WTC11 (cell line): ENCODE results near the gene RSRC1. TPM values are rescaled to one million over a fixed set of nuclear protein-coding genes. Genes with fewer than 3 reads are reported as not detected.

Experiments
- ATAC-seq: fragments of 200-7000 bp; cut with Tn5 transposase; 2 replicates; pipeline ENCODE4 v1.10.0; 2021; ENCODE audit warnings: mild to moderate bottlenecking, moderate library complexity
- CTCF ChIA-PET: fragments of 300-600 bp; sonication (Branson Sonifier 250); formaldehyde crosslinking; loops from one replicate; lab custom pipeline; 2021; ENCODE audit warnings: antibody characterized with exemption; lab: Charles Lee
- POLR2A ChIA-PET: fragments of 350-600 bp; sonication (Branson Sonifier 250); formaldehyde crosslinking; loops from one replicate; lab custom pipeline; 2021; ENCODE audit warnings: antibody characterized with exemption; lab: Charles Lee
- DNase-seq: peaks from one replicate; pipeline ENCODE4 v3.0.0; 2021; ENCODE audit warnings: low spot score
- H3K27ac Mint-ChIP-seq: 2 replicates; pipeline ENCODE4 v1.8.0; 2021; ENCODE audit warnings: mixed read lengths
- H3K27me3 Mint-ChIP-seq: 2 replicates; pipeline ENCODE4 v1.8.0; 2021; ENCODE audit warnings: low read depth, mild to moderate bottlenecking, moderate library complexity, mixed read lengths
- H3K36me3 Mint-ChIP-seq: 2 replicates; pipeline ENCODE4 v1.8.0; 2021; ENCODE audit warnings: mixed read lengths
- H3K4me1 Mint-ChIP-seq: 2 replicates; pipeline ENCODE4 v1.8.0; 2022; ENCODE audit warnings: mixed read lengths
- H3K4me3 Mint-ChIP-seq: 2 replicates; pipeline ENCODE4 v1.8.0; 2021; ENCODE audit warnings: mild to moderate bottlenecking, moderate library complexity, mixed read lengths
- H3K9me3 Mint-ChIP-seq: 2 replicates; pipeline ENCODE4 v1.8.0; 2021; ENCODE audit warnings: mixed read lengths
- EMX1 ChIP-seq: fragments of 250-450 bp; sonication (Bioruptor Pico); IDR thresholded peaks from 2 replicates; pipeline ENCODE4 v1.8.0; 2021; ENCODE audit warnings: mild to moderate bottlenecking
- ESRRA ChIP-seq: sonication (generic); formaldehyde crosslinking; IDR thresholded peaks from 2 replicates; pipeline ENCODE4 v1.8.1; 2022; ENCODE audit warnings: mild to moderate bottlenecking, missing genetic modification reagents, borderline replicate concordance
- KAT7 ChIP-seq: sonication (generic); formaldehyde crosslinking; IDR thresholded peaks from 2 replicates; pipeline ENCODE4 v1.8.1; 2023; ENCODE audit warnings: missing genetic modification reagents, mild to moderate bottlenecking, borderline replicate concordance
- NR2C2 ChIP-seq: sonication (generic); formaldehyde crosslinking; IDR thresholded peaks from 2 replicates; pipeline ENCODE4 v1.8.0; 2022; ENCODE audit warnings: mild to moderate bottlenecking, missing genetic modification reagents
- TEAD1 ChIP-seq: sonication (generic); formaldehyde crosslinking; IDR thresholded peaks from 2 replicates; pipeline ENCODE4 v1.8.0; 2022; ENCODE audit warnings: mild to moderate bottlenecking, missing genetic modification reagents
- ZBTB21 ChIP-seq: sonication (generic); formaldehyde crosslinking; IDR thresholded peaks from 2 replicates; pipeline ENCODE4 v1.8.1; 2023; ENCODE audit warnings: mild to moderate bottlenecking, missing genetic modification reagents, borderline replicate concordance
- ZNF232 ChIP-seq: sonication (generic); formaldehyde crosslinking; IDR thresholded peaks from 2 replicates; pipeline ENCODE4 v1.8.0; 2022; ENCODE audit warnings: mild to moderate bottlenecking, missing genetic modification reagents
- ZNF263 ChIP-seq: sonication (generic); formaldehyde crosslinking; IDR thresholded peaks from 2 replicates; pipeline ENCODE4 v1.8.1; 2022; ENCODE audit warnings: low read depth, mild to moderate bottlenecking, moderate library complexity, missing genetic modification reagents
- ZNF317 ChIP-seq: sonication (generic); formaldehyde crosslinking; IDR thresholded peaks from 2 replicates; pipeline ENCODE4 v1.8.1; 2023; ENCODE audit warnings: low read depth, mild to moderate bottlenecking, moderate library complexity, missing genetic modification reagents, borderline replicate concordance
- total RNA-seq: library from RNA; stranded (reverse); gene quantifications from 3 replicates; pipeline ENCODE4 v1.2.3, GENCODE V29; 2021
- TF ChIP-seq, protein P1 (sequence below): sonication (generic); formaldehyde crosslinking; IDR thresholded peaks from 2 replicates; pipeline ENCODE4 v1.8.1; 2023; ENCODE audit warnings: mild to moderate bottlenecking, missing genetic modification reagents, moderate library complexity
- TF ChIP-seq, protein P2 (sequence below): sonication (generic); formaldehyde crosslinking; IDR thresholded peaks from 2 replicates; pipeline ENCODE4 v1.8.1; 2022; ENCODE audit warnings: missing genetic modification reagents, borderline replicate concordance
- TF ChIP-seq, protein P3 (sequence below): fragments of 250-450 bp; sonication (Bioruptor Pico); IDR thresholded peaks from 2 replicates; pipeline ENCODE4 v1.9.0; 2021; ENCODE audit warnings: moderate library complexity, mild to moderate bottlenecking, inconsistent platforms, borderline replicate concordance
- TF ChIP-seq, protein P4 (sequence below): sonication (generic); formaldehyde crosslinking; conservative IDR thresholded peaks from 2 replicates; pipeline ENCODE4 v1.8.1; 2022; ENCODE audit warnings: mild to moderate bottlenecking, missing genetic modification reagents
- TF ChIP-seq, protein P5 (sequence below): sonication (generic); formaldehyde crosslinking; IDR thresholded peaks from 2 replicates; pipeline ENCODE4 v1.8.1; 2022; ENCODE audit warnings: low read depth, mild to moderate bottlenecking, moderate library complexity, missing genetic modification reagents, borderline replicate concordance
- TF ChIP-seq, protein P6 (sequence below): sonication (generic); formaldehyde crosslinking; IDR thresholded peaks from 2 replicates; pipeline ENCODE4 v1.8.1; 2022; ENCODE audit warnings: low read depth, missing genetic modification reagents, borderline replicate concordance
- TF ChIP-seq, protein P7 (sequence below): sonication (generic); formaldehyde crosslinking; IDR thresholded peaks from 2 replicates; pipeline ENCODE4 v1.8.0; 2022; ENCODE audit warnings: mild to moderate bottlenecking, missing genetic modification reagents
- TF ChIP-seq, protein P8 (sequence below): sonication (generic); formaldehyde crosslinking; IDR thresholded peaks from 2 replicates; pipeline ENCODE4 v1.8.1; 2023; ENCODE audit warnings: mild to moderate bottlenecking, missing genetic modification reagents, moderate library complexity
- TF ChIP-seq, protein P9 (sequence below): fragments of 250-450 bp; sonication (Bioruptor Pico); IDR thresholded peaks from 2 replicates; pipeline ENCODE4 v2.1.2; 2022; ENCODE audit warnings: mild to moderate bottlenecking, moderate library complexity
- TF ChIP-seq, protein P10 (sequence below): sonication (generic); formaldehyde crosslinking; IDR thresholded peaks from 2 replicates; pipeline ENCODE4 v1.8.1; 2023; ENCODE audit warnings: mild to moderate bottlenecking, missing genetic modification reagents, borderline replicate concordance

Gene RSRC1
- total RNA-seq, 1 experiment from 2014 or later: 21.3 TPM

DNA sequence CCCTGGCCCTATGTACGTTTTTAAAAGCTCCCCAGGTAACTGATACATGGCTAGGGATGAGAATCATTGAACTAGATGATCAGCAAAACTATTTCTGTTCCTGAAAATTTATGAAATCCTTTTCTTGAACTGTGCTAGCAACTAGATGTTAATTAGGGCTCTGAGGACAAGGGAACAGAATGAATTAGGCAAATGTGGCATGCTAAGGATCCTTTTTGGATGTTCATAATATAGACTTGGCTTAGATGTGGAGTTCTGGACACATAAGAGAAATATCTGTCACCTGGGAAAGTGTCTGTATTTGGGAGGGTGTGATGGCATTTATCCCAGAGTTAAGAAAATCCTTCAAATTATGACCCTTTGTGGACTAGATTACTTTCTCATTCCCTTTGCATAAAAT is 71.2 kb downstream of the RSRC1 start:
- Mint-ChIP-seq H3K9me3 (0 out of 2 replicates have a peak, but pooled peaks cover 3% of the 10 kb centered on the region), H3K36me3 (no peaks in the 10 kb centered on the region), H3K4me3 (no peak overlapping the region), H3K4me1 (no peaks in the 10 kb centered on the region), H3K27ac (no peak overlapping the region), H3K27me3 (no peaks in the 10 kb centered on the region)
- CTCF ChIA-PET: no interaction called here
- POLR2A ChIA-PET: no interaction called here
- no peak for DNase-seq
- TF ChIP-seq, protein P1, sequence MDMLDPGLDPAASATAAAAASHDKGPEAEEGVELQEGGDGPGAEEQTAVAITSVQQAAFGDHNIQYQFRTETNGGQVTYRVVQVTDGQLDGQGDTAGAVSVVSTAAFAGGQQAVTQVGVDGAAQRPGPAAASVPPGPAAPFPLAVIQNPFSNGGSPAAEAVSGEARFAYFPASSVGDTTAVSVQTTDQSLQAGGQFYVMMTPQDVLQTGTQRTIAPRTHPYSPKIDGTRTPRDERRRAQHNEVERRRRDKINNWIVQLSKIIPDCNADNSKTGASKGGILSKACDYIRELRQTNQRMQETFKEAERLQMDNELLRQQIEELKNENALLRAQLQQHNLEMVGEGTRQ (CRISPR knock-in tag): no peak
- TF ChIP-seq ZNF317 (no peak), TEAD1 (CRISPR knock-in tag) (no peak), NR2C2 (CRISPR knock-in tag) (no peak), ZBTB21 (CRISPR knock-in tag) (no peak)
- TF ChIP-seq, protein P2, sequence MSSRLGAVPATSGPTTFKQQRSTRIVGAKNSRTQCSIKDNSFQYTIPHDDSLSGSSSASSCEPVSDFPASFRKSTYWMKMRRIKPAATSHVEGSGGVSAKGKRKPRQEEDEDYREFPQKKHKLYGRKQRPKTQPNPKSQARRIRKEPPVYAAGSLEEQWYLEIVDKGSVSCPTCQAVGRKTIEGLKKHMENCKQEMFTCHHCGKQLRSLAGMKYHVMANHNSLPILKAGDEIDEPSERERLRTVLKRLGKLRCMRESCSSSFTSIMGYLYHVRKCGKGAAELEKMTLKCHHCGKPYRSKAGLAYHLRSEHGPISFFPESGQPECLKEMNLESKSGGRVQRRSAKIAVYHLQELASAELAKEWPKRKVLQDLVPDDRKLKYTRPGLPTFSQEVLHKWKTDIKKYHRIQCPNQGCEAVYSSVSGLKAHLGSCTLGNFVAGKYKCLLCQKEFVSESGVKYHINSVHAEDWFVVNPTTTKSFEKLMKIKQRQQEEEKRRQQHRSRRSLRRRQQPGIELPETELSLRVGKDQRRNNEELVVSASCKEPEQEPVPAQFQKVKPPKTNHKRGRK (CRISPR knock-in tag): no peak
- TF ChIP-seq, protein P3, sequence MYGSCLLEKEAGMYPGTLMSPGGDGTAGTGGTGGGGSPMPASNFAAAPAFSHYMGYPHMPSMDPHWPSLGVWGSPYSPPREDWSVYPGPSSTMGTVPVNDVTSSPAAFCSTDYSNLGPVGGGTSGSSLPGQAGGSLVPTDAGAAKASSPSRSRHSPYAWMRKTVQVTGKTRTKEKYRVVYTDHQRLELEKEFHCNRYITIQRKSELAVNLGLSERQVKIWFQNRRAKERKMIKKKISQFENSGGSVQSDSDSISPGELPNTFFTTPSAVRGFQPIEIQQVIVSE (CRISPR knock-in tag): no peak
- no peak for ATAC-seq

DNA sequence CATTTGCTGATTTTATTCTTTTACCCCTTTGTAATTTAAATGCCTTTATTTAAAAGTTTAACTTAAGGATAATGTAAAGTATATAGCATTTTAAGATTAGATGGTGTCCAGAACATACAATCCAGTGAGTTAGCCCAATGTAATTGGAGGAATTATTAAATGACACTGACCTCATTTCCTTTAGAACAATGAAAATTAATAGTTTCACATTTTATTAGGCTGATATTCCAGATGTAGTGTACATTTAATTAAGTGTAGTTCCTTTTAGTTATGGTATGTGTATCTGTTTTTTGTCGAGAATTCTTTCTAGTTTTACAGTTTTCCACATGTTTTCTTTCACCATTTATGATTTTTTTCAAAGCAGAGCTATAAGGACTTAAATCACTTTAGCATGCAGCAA is 75.8 kb downstream of the RSRC1 start:
- ATAC-seq (no peak), DNase-seq (no peak)
- TF ChIP-seq, protein P4, sequence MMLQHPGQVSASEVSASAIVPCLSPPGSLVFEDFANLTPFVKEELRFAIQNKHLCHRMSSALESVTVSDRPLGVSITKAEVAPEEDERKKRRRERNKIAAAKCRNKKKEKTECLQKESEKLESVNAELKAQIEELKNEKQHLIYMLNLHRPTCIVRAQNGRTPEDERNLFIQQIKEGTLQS: no peak
- TF ChIP-seq, protein P5, sequence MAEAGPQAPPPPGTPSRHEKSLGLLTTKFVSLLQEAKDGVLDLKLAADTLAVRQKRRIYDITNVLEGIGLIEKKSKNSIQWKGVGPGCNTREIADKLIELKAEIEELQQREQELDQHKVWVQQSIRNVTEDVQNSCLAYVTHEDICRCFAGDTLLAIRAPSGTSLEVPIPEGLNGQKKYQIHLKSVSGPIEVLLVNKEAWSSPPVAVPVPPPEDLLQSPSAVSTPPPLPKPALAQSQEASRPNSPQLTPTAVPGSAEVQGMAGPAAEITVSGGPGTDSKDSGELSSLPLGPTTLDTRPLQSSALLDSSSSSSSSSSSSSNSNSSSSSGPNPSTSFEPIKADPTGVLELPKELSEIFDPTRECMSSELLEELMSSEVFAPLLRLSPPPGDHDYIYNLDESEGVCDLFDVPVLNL (CRISPR knock-in tag): no peak
- no peak for TF ChIP-seq EMX1
- TF ChIP-seq ZNF263 (CRISPR knock-in tag): no peak
- no peak for TF ChIP-seq KAT7 (CRISPR knock-in tag)
- TF ChIP-seq, protein P6, sequence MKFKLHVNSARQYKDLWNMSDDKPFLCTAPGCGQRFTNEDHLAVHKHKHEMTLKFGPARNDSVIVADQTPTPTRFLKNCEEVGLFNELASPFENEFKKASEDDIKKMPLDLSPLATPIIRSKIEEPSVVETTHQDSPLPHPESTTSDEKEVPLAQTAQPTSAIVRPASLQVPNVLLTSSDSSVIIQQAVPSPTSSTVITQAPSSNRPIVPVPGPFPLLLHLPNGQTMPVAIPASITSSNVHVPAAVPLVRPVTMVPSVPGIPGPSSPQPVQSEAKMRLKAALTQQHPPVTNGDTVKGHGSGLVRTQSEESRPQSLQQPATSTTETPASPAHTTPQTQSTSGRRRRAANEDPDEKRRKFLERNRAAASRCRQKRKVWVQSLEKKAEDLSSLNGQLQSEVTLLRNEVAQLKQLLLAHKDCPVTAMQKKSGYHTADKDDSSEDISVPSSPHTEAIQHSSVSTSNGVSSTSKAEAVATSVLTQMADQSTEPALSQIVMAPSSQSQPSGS (CRISPR knock-in tag): no peak
- TF ChIP-seq, protein P7, sequence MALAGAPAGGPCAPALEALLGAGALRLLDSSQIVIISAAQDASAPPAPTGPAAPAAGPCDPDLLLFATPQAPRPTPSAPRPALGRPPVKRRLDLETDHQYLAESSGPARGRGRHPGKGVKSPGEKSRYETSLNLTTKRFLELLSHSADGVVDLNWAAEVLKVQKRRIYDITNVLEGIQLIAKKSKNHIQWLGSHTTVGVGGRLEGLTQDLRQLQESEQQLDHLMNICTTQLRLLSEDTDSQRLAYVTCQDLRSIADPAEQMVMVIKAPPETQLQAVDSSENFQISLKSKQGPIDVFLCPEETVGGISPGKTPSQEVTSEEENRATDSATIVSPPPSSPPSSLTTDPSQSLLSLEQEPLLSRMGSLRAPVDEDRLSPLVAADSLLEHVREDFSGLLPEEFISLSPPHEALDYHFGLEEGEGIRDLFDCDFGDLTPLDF: no peak
- TF ChIP-seq ESRRA: no peak
- TF ChIP-seq ZNF232 (CRISPR knock-in tag): no peak
- TF ChIP-seq, protein P8, sequence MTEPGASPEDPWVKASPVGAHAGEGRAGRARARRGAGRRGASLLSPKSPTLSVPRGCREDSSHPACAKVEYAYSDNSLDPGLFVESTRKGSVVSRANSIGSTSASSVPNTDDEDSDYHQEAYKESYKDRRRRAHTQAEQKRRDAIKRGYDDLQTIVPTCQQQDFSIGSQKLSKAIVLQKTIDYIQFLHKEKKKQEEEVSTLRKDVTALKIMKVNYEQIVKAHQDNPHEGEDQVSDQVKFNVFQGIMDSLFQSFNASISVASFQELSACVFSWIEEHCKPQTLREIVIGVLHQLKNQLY (CRISPR knock-in tag): no peak
- TF ChIP-seq, protein P9, sequence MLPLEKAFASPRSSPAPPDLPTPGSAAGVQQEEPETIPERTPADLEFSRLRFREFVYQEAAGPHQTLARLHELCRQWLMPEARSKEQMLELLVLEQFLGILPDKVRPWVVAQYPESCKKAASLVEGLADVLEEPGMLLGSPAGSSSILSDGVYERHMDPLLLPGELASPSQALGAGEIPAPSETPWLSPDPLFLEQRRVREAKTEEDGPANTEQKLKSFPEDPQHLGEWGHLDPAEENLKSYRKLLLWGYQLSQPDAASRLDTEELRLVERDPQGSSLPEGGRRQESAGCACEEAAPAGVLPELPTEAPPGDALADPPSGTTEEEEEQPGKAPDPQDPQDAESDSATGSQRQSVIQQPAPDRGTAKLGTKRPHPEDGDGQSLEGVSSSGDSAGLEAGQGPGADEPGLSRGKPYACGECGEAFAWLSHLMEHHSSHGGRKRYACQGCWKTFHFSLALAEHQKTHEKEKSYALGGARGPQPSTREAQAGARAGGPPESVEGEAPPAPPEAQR (CRISPR knock-in tag): no peak
- TF ChIP-seq, protein P10, sequence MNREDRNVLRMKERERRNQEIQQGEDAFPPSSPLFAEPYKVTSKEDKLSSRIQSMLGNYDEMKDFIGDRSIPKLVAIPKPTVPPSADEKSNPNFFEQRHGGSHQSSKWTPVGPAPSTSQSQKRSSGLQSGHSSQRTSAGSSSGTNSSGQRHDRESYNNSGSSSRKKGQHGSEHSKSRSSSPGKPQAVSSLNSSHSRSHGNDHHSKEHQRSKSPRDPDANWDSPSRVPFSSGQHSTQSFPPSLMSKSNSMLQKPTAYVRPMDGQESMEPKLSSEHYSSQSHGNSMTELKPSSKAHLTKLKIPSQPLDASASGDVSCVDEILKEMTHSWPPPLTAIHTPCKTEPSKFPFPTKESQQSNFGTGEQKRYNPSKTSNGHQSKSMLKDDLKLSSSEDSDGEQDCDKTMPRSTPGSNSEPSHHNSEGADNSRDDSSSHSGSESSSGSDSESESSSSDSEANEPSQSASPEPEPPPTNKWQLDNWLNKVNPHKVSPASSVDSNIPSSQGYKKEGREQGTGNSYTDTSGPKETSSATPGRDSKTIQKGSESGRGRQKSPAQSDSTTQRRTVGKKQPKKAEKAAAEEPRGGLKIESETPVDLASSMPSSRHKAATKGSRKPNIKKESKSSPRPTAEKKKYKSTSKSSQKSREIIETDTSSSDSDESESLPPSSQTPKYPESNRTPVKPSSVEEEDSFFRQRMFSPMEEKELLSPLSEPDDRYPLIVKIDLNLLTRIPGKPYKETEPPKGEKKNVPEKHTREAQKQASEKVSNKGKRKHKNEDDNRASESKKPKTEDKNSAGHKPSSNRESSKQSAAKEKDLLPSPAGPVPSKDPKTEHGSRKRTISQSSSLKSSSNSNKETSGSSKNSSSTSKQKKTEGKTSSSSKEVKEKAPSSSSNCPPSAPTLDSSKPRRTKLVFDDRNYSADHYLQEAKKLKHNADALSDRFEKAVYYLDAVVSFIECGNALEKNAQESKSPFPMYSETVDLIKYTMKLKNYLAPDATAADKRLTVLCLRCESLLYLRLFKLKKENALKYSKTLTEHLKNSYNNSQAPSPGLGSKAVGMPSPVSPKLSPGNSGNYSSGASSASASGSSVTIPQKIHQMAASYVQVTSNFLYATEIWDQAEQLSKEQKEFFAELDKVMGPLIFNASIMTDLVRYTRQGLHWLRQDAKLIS (CRISPR knock-in tag): no peak
- Mint-ChIP-seq H3K4me1 (no peaks in the 10 kb centered on the region), H3K27ac (no peak overlapping the region), H3K27me3 (no peaks in the 10 kb centered on the region), H3K9me3 (no peaks in the 10 kb centered on the region), H3K4me3 (no peak overlapping the region), H3K36me3 (no peaks in the 10 kb centered on the region)
- ChIA-PET CTCF (no interaction called here), POLR2A (no interaction called here)
